Measurements from ENCODE around the gene AOC1. TPM values are rescaled to one million over a fixed set of nuclear protein-coding genes. Genes with fewer than 3 reads are reported as not detected.

The AOC1 gene
- total RNA-seq, 1 experiment from 2014 or later: 0.21 TPM

- in situ Hi-C loops (cut with HindIII; ENCODE audit: low pct_unique_long_range_greater_than_20kb, low sequenced_read_pairs): no loop called here
- no peak for DNase-seq (ENCODE audit: low read depth, low spot score)
Observed at GRCh38 chr7:150874401-150875198, 22.3 kb downstream of the AOC1 start.

- DNase-seq (ENCODE audit: low read depth, low spot score): peak; percentile 64
- in situ Hi-C loops (cut with HindIII; ENCODE audit: low pct_unique_long_range_greater_than_20kb, low sequenced_read_pairs): no loop called here
Observed at GRCh38 chr7:150875791-150876190, 23.5 kb downstream of the AOC1 start.

- DNase-seq (ENCODE audit: low read depth, low spot score): peak; percentile 100
- in situ Hi-C loops (cut with HindIII; ENCODE audit: low pct_unique_long_range_greater_than_20kb, low sequenced_read_pairs): no loop called here
Observed at GRCh38 chr7:150876817-150877526, 24.7 kb downstream of the AOC1 start.

- DNase-seq (ENCODE audit: low read depth, low spot score): no peak
- in situ Hi-C loops (cut with HindIII; ENCODE audit: low pct_unique_long_range_greater_than_20kb, low sequenced_read_pairs): no loop called here
Observed at GRCh38 chr7:150877536-150877935, 25.2 kb downstream of the AOC1 start.

GRCh38 chr7:150879345-150879744 lies 27.0 kb downstream of the AOC1 start:
- DNase-seq (ENCODE audit: low read depth, low spot score): peak; percentile 80
- in situ Hi-C loops (cut with HindIII; ENCODE audit: low pct_unique_long_range_greater_than_20kb, low sequenced_read_pairs): no loop called here

- DNase-seq (ENCODE audit: low read depth, low spot score): no peak
- in situ Hi-C loops (cut with HindIII; ENCODE audit: low pct_unique_long_range_greater_than_20kb, low sequenced_read_pairs): no loop called here
Observed at GRCh38 chr7:150881189-150881588, 28.9 kb downstream of the AOC1 start.

GRCh38 chr7:150890853-150891584 lies 38.7 kb downstream of the AOC1 start:
- in situ Hi-C loops (cut with HindIII; ENCODE audit: low pct_unique_long_range_greater_than_20kb, low sequenced_read_pairs): no loop called here
- DNase-seq (ENCODE audit: low read depth, low spot score): no peak

GRCh38 chr7:150891740-150892139 lies 39.4 kb downstream of the AOC1 start:
- in situ Hi-C loops (cut with HindIII; ENCODE audit: low pct_unique_long_range_greater_than_20kb, low sequenced_read_pairs): no loop called here

GRCh38 chr7:150895809-150896208 lies 43.5 kb downstream of the AOC1 start:
- no peak for DNase-seq (ENCODE audit: low read depth, low spot score)
- in situ Hi-C loops (cut with HindIII; ENCODE audit: low pct_unique_long_range_greater_than_20kb, low sequenced_read_pairs): no loop called here

More at GRCh38 chr7:150891740-150892139, 39.4 kb downstream of the AOC1 start:
- no peak for DNase-seq (ENCODE audit: low read depth, low spot score)

GRCh38 chr7:150896562-150897209 lies 44.4 kb downstream of the AOC1 start:
- no peak for DNase-seq (ENCODE audit: low read depth, low spot score)
- in situ Hi-C loops (cut with HindIII; ENCODE audit: low pct_unique_long_range_greater_than_20kb, low sequenced_read_pairs): no loop called here

- in situ Hi-C loops (cut with HindIII; ENCODE audit: low pct_unique_long_range_greater_than_20kb, low sequenced_read_pairs): no loop called here
- DNase-seq (ENCODE audit: low read depth, low spot score): no peak
Observed at GRCh38 chr7:150897502-150898474, 45.5 kb downstream of the AOC1 start.

GRCh38 chr7:150898475-150899011 lies 46.2 kb downstream of the AOC1 start:
- in situ Hi-C loops (cut with HindIII; ENCODE audit: low pct_unique_long_range_greater_than_20kb, low sequenced_read_pairs): no loop called here
- DNase-seq (ENCODE audit: low read depth, low spot score): peak; percentile 80

GRCh38 chr7:150900675-150901074 lies 48.4 kb downstream of the AOC1 start:
- in situ Hi-C loops (cut with HindIII; ENCODE audit: low pct_unique_long_range_greater_than_20kb, low sequenced_read_pairs): no loop called here
- DNase-seq (ENCODE audit: low read depth, low spot score): no peak

- in situ Hi-C loops (cut with HindIII; ENCODE audit: low pct_unique_long_range_greater_than_20kb, low sequenced_read_pairs): no loop called here
- no peak for DNase-seq (ENCODE audit: low read depth, low spot score)
Observed at GRCh38 chr7:150901160-150902035, 49.1 kb downstream of the AOC1 start.

- in situ Hi-C loops (cut with HindIII; ENCODE audit: low pct_unique_long_range_greater_than_20kb, low sequenced_read_pairs): no loop called here
- DNase-seq (ENCODE audit: low read depth, low spot score): no peak
Observed at GRCh38 chr7:150902078-150903033, 50.0 kb downstream of the AOC1 start.
